Pancreas (tissue), 10 donors: Measurements from ENCODE around the gene ADARB1. TPM values are rescaled to one million over a fixed set of nuclear protein-coding genes. Genes with fewer than 3 reads are reported as not detected.

ENCODE experiments used
- ATAC-seq, 4 donors: fragments of 200-7000 bp; cut with Tn5 transposase; one replicate each; pipeline versions ENCODE4 v1.8.0 to v1.9.1; 2020; ENCODE audit warnings: mild to moderate bottlenecking in 4 of 4, moderate library complexity in 4 of 4
- DNase-seq, 6 donors: peaks; one replicate each; pipeline ENCODE4 v3.0.0-alpha.2; 2020
- FAIRE-seq: peaks from 2 replicates; lab custom pipeline; 2012; peaks lifted over from hg19 to GRCh38; lab: Jason Lieb, UNC
- H3K27ac ChIP-seq, 4 donors: fragments of 200-600 bp; sonication (generic); 1 replicate in 3 of 4; 2 replicates in 1 of 4; pipeline versions ENCODE4 v1.5.0 to v1.8.0; 2020
- H3K27me3 ChIP-seq, 4 donors: fragments of 200-600 bp; one replicate each; pipeline ENCODE4 v1.8.0; 2021
- H3K36me3 ChIP-seq, 3 donors: fragments of 200-600 bp; sonication (generic) in 1 of 3; one replicate each; pipeline versions ENCODE4 v1.5.0 to v1.8.0; 2020 to 2021
- H3K4me1 ChIP-seq, 3 donors: fragments of 200-600 bp; one replicate each; pipeline ENCODE4 v1.8.0; 2021
- H3K4me3 ChIP-seq, 4 donors: fragments of 200-600 bp; sonication (generic) in 2 of 4; one replicate each; pipeline versions ENCODE4 v1.5.0 to v1.8.0; 2020 to 2021
- H3K9me3 ChIP-seq, 4 donors: fragments of 200-600 bp; one replicate each; pipeline ENCODE4 v1.8.0; 2021
- CTCF ChIP-seq, 4 donors: fragments of 200-600 bp; sonication (generic) in 3 of 4; IDR thresholded peaks; one replicate each; pipeline versions ENCODE4 v1.5.0 to v1.8.0; 2021; ENCODE audit warnings: antibody characterized with exemption in 4 of 4
- WGBS, 2 donors: extraction: QIAGEN DNeasy Blood & Tissue Kit; methylation state at CpG; one replicate each; pipeline ENCODE4 v1.1.7; 2013; 5-methylcytosine and 5-hydroxymethylcytosine counted together
- intact Hi-C, 3 donors: fragments of 100-400 bp; cut with DNase I; formaldehyde crosslinking; loops; one replicate each; pipeline versions ENCODE4 v1.11.1 to v1.14.2; 2022
- polyA plus RNA-seq, 2 donors: library from polyadenylated mRNA; stranded (reverse); fragments of 200-250 nt; gene quantifications; one replicate each; pipeline ENCODE4 v1.2.3, GENCODE V29; 2013
- total RNA-seq, 6 donors: library from RNA; stranded (reverse); fragmentation: NEBNext Ultra II Directional in 4 of 6; extraction: Animal tissue kit (Norgen Biotek cat#: 25700) in 4 of 6; gene quantifications; one replicate each; pipeline versions ENCODE4 v1.2.1 to v1.2.4, GENCODE V29; 2021 to 2023
- donor health status: healthy with polysubstance abuse.
- donor health status: DM: no; HTN: no; CAD: no; lungs with moderate emphysema.
- donor health status: DM: no; HTN: no; CAD: no.
- donor health status: control.
- donor health status: control.
- donor health status: Bipolar disorder and iron deficiency.
- donor health status: DM: yes; HTN: yes; CAD: no.
- donor health status: DM: no; HTN: no; CAD: no.
- donor health status: DM: no; HTN: no; CAD: no.
- donor health status: DM: yes; HTN: yes; CAD: no.

ADARB1 gene
- total and polyA plus RNA-seq, 8 donors = 5.4 to 10.1 (median 6.3) TPM

- intact Hi-C loops = no loop called here
- peaks cover 0 to 4% (median 0%) of the 10 kb centered on the region in 3 donors for H3K36me3 ChIP-seq
- no peak overlapping the region for H3K4me3 ChIP-seq
Observed at GRCh38 chr21:45200031-45200430, 125.7 kb downstream of the ADARB1 start.

GRCh38 chr21:45200581-45201296, 126.4 kb downstream of the ADARB1 start:
- Histone ChIP-seq H3K4me1 (no peaks in the 10 kb centered on the region), H3K27ac (no peak overlapping the region), H3K36me3 (peaks cover 0 to 4% (median 0%) of the 10 kb centered on the region in 3 donors), H3K4me3 (no peak overlapping the region), H3K27me3 (no peaks in the 10 kb centered on the region), H3K9me3 (no peaks in the 10 kb centered on the region)
- DNase-seq (no peak), FAIRE-seq (no peak), ATAC-seq (no peak)
- intact Hi-C loops = no loop called here
- WGBS, 2 donors = 81 to 82% methylated on average over 16 of the region's 16 CpGs
- no peak for TF ChIP-seq CTCF (IDR thresholded peaks at IDR 0.05)

More at GRCh38 chr21:45200031-45200430, 125.7 kb downstream of the ADARB1 start:
- WGBS, 2 donors = 94 to 96% methylated on average over 8 of the region's 8 CpGs
- no peak for ATAC-seq
- Histone ChIP-seq H3K27ac (no peak overlapping the region), H3K27me3 (no peaks in the 10 kb centered on the region), H3K9me3 (no peaks in the 10 kb centered on the region), H3K4me1 (no peaks in the 10 kb centered on the region)
- TF ChIP-seq CTCF (IDR thresholded peaks at IDR 0.05) = no peak
- no peak for FAIRE-seq
- no peak for DNase-seq

- TF ChIP-seq CTCF (IDR thresholded peaks at IDR 0.05) = no peak
- Histone ChIP-seq H3K36me3 (peaks cover 0 to 4% (median 0%) of the 10 kb centered on the region in 3 donors), H3K27me3 (no peaks in the 10 kb centered on the region), H3K9me3 (no peaks in the 10 kb centered on the region), H3K27ac (no peak overlapping the region), H3K4me1 (no peaks in the 10 kb centered on the region), H3K4me3 (no peak overlapping the region)
- intact Hi-C loops = no loop called here
- FAIRE-seq (no peak), DNase-seq (no peak), ATAC-seq (no peak)
- 83 to 87% methylated on average over 9 of the region's 9 CpGs for WGBS, 2 donors
Observed at GRCh38 chr21:45202344-45202743, 128.0 kb downstream of the ADARB1 start.

GRCh38 chr21:45202889-45203288, 128.5 kb downstream of the ADARB1 start:
- H3K27me3 ChIP-seq = no peaks in the 10 kb centered on the region
- TF ChIP-seq CTCF (IDR thresholded peaks at IDR 0.05) = no peak
- ATAC-seq = no peak
- 89% methylated on average over 16 of the region's 16 CpGs for WGBS, 2 donors
- no peaks in the 10 kb centered on the region for H3K9me3 ChIP-seq
- H3K27ac ChIP-seq = no peak overlapping the region
- intact Hi-C loops = no loop called here
- no peak for FAIRE-seq
- DNase-seq = no peak
- no peak overlapping the region for H3K4me3 ChIP-seq
- H3K36me3 ChIP-seq = peaks cover 0 to 4% (median 0%) of the 10 kb centered on the region in 3 donors
- H3K4me1 ChIP-seq = no peaks in the 10 kb centered on the region

GRCh38 chr21:45203983-45204382, 129.6 kb downstream of the ADARB1 start:
- Histone ChIP-seq H3K27me3 (no peaks in the 10 kb centered on the region), H3K9me3 (no peaks in the 10 kb centered on the region), H3K36me3 (peaks cover 0 to 4% (median 0%) of the 10 kb centered on the region in 3 donors), H3K4me3 (no peak overlapping the region), H3K27ac (no peak overlapping the region), H3K4me1 (no peaks in the 10 kb centered on the region)
- no peak for TF ChIP-seq CTCF (IDR thresholded peaks at IDR 0.05)
- DNase-seq (no peak), ATAC-seq (no peak), FAIRE-seq (no peak)
- 82 to 88% methylated on average over 8 of the region's 8 CpGs for WGBS, 2 donors
- intact Hi-C loops = no loop called here
